NT2/D1 (cell line): ENCODE results near the gene CCSER1.

Source experiments
- SUZ12 ChIP-seq: IDR thresholded peaks from 2 replicates; pipeline ENCODE4 v1.6.1; 2011; ENCODE audit not compliant: insufficient read length, insufficient read depth; ENCODE audit errors: extremely low read depth
- YY1 ChIP-seq: IDR thresholded peaks from 2 replicates; pipeline ENCODE4 v1.6.1; 2011; ENCODE audit not compliant: insufficient read length, insufficient read depth
- ZNF274 ChIP-seq: IDR thresholded peaks from 2 replicates; pipeline ENCODE4 v1.6.1; 2011; ENCODE audit warnings: mild to moderate bottlenecking, low read depth, low read length

DNA sequence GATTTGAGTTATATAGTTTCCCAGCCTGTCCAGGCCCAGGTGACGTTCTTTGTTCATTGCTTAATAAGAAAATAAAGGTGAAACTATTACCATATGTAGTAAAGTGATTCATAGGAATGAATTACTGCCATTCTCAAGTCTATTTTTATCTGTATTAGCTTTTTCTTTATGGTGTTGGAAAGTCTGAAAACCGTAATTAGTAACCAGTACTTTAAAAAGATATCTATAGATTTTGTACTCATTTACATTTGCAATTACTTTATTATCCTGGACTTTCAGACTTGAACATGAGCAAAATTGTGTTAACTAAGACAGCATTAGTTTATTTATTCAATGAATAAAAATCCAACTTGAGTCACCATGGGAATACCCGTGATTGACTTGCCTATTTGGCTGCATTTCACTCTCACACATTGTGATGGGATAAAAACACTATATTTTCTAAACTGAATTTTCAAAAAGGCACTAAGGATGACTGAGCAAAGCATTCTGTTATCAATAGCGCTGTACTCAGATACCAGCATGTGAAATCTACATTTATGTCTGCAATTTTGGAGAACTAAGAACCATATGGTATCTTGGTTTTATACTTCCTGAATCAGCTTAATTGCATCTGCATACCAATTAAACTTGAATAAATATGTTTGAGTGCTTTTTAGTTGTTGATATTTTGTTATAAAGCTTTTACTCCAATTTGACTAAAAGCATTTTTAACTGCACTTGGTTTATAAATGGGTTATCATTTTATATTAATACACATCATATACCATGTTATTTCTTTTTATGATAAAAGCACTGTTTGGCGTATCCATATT is 154.6 kb downstream of the CCSER1 start:
- TF ChIP-seq ZNF274 (no peak), SUZ12 (no peak), YY1 (no peak)
